GM15510 (cell line): ENCODE measurements around the gene HAX1.

Experiments used
- POLR2A ChIP-seq: IDR thresholded peaks from 3 replicates; pipeline ENCODE4 v1.6.1; 2011; ENCODE audit warnings: borderline replicate concordance; ENCODE audit not compliant: insufficient read length; ENCODE audit errors: extremely low read depth

HAX1 gene

GRCh38 chr1:154320882-154321608 is 48.6 kb downstream of the HAX1 start, which contains the start of gene AQP10:
TSS of gene AQP10 (plus strand) at chr1:154321093. CDS start at chr1:154321156, 63 bp downstream.
- no peak for TF ChIP-seq POLR2A

GRCh38 chr1:154323493-154323892 is 51.1 kb downstream of the HAX1 start:
- TF ChIP-seq POLR2A, result no peak

- TF ChIP-seq POLR2A, result no peak
Measured at GRCh38 chr1:154324241-154324640, 51.8 kb downstream of the HAX1 start.

- no peak for TF ChIP-seq POLR2A
Measured at GRCh38 chr1:154324669-154325582, 52.5 kb downstream of the HAX1 start, which contains the start of gene ATP8B2. TSS of gene ATP8B2 (plus strand) at chr1:154325525. CDS start at chr1:154328142, 2,617 bp downstream.
